ENCODE results near the gene FLII. TPM values are rescaled to one million over a fixed set of nuclear protein-coding genes. Genes with fewer than 3 reads are reported as not detected.
A peak's percentile ranks its signal among the peaks of the same experiment; 100 is the strongest.
"Not testable (repeated sequence)": the region's sequence is repeated elsewhere in the genome, so short reads cannot be mapped to it uniquely, and the experiment has no call there.

FLII gene
- total RNA-seq (100 to 1,000 TPM; 318 to 327 TPM), polyA plus RNA-seq (100 to 1,000 TPM in 2 of 3 donors, 10 to 100 TPM in 1; 81.2 to 180 (median 100) TPM), total RNA-seq (168 to 291 (median 218) reads per million in 6 experiments)

DNA sequence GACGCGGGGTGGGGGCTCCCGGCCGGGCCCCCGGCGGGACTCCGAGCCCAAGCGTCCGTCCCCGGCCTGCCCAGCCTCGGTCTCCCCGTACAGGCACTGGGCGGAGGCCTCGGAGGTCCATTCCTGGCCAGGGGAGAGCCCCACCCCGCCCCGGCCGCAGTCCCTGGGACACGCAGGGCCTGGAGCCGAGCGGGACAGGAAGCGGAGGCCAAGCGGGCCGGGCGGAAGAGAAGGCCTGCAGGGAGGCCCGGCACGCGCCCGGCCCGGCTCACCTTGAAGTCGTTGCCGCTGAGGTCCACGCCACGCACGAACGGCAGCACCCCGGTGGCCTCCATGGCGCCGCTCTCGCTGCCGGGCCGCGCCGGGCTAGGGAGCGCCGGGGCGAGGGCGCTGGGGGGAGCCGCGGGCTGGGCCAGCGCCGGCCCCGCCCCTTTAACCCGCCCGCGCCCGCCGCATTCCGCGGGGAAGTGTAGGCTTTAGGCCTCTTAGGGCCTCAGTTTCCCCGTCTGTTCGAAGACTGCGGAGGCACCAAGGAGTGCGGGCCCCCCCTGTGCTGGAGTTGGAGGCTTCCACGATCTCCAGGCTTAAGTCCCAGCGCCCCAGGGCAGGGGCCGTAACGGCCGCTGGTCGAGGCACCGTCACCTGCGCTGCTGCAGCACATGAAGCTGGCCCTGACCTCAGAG lies at the start of gene FLII:
Gene FLII (minus strand): TSS at position 383 of the 683 bp plus-strand sequence. CDS start 48 bp downstream, at position 335.
- Mint-ChIP-seq H3K4me3 (peak within 1 kb of the TSS; percentile 93 to 98 (median 96)), H3K9me3 (no peaks in the 10 kb centered on the region), H3K36me3 (peaks cover 0 to 27% (median 5%) of the 10 kb centered on the region in 3 donors), H3K4me1 (peaks cover 18 to 59% (median 56%) of the 10 kb centered on the region in 4 donors), H3K27ac (peak within 1 kb of the TSS; percentile 86 to 99 (median 94)), H3K27me3 (no peaks in the 10 kb centered on the region)
- ATAC-seq: peak; percentile 35 to 43
- POLR2A ChIA-PET: interaction anchor here (0.6 to 4.1 kb wide), 7 partner anchors 10 to 1081 kb away, joined by 3 to 20 read pairs (median 3); partner anchors contain the start of genes ALKBH5, SMCR8 and TOP3A
- peak in 8 of 10 donors; percentile 37 to 62 (median 50) for DNase-seq

DNA sequence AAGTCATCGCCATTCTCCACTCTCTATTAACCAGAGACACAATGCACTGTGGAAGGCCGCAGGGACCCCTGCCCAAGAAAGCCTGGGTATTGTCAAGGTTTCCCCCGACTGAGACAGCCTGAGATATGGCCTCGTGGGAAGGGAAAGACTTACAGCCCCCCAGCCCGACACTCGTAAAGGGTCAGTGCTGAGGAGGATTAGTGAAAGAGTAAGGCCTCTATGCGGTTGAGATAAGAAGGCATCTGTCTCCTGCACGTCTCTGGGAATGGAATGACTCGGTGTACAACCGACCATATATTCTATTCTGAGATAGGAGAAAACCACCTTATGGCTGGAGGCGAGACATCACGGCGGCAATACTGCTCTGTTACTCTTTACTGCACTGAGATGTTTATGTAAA lies 44.7 kb upstream of the FLII start:
- H3K4me3 Mint-ChIP-seq, DNase-seq, POLR2A ChIA-PET, ATAC-seq, H3K4me1 Mint-ChIP-seq, H3K27ac Mint-ChIP-seq, H3K27me3 Mint-ChIP-seq, H3K9me3 Mint-ChIP-seq: not testable (repeated sequence)
- H3K36me3 Mint-ChIP-seq: peaks cover 4 to 83% (median 27%) of the 10 kb centered on the region in 3 donors

DNA sequence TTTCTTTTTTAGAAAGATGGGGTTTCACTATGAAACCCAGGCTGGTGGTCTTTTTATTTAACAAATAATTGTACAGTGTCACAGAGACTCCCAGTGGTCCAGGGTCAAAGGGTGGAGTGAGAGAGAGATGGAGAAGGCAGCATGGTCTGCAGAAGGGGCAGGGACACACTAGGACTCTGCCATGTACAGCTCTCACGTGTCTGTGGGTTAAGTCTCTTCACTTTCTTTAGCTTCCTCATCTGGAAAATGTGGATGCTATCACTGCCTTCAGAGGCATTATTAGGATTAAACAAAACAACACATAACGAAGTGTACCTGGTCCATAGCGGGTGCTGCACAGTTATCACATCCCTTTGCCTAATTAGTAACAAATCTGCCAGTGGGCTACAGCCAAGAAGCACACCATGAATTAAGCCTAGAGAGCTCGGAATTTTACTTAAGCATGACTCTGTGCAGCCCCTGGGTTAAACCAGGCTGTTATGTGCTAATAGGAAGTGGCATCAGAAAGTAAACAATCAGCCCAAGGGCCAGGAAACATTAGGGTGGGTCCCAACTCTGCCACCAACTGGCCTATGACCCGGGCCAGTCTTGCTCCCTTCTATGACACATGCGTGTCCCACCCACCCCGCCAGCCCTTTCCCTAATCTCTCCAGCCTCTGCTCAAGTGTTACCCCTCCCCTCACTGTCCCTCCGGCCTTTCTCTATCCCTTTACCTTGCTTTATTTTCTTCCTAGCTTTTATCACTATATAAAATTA lies 42.4 kb upstream of the FLII start:
- H3K36me3 Mint-ChIP-seq: peaks cover 4 to 71% (median 22%) of the 10 kb centered on the region in 3 donors
- POLR2A ChIA-PET: no interaction called here
- peak overlapping the region in 1 of 10 donors; percentile 16 for H3K4me3 Mint-ChIP-seq
- H3K9me3 Mint-ChIP-seq: no peaks in the 10 kb centered on the region
- DNase-seq (no peak), ATAC-seq (no peak)
- H3K27ac Mint-ChIP-seq: peak overlapping the region in 3 of 10 donors; percentile 29 to 53 (median 35)
- no peaks in the 10 kb centered on the region for H3K27me3 Mint-ChIP-seq
- peaks cover 0 to 6% (median 0%) of the 10 kb centered on the region in 4 donors for H3K4me1 Mint-ChIP-seq

DNA sequence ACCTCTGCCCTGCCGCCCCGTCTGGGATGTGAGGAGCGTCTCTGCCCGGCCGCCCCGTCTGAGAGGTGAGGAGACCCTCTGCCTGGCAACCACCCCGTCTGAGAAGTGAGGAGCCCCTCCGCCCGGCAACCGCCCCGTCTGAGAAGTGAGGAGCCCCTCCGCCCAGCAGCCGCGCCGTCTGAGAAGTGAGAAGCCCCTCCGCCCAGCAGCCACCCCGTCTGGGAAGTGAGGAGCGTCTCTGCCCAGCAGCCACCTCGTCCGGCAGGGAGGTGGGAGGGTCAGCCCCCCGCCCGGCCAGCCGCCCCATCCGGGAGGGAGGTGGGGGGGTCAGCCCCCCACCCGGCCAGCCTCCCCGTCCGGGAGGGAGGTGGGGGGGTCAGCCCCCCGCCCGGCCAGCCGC lies 39.5 kb upstream of the FLII start:
- H3K36me3 Mint-ChIP-seq: peaks cover 4 to 62% (median 16%) of the 10 kb centered on the region in 3 donors
- H3K4me1 Mint-ChIP-seq, H3K4me3 Mint-ChIP-seq, DNase-seq, H3K27me3 Mint-ChIP-seq, H3K9me3 Mint-ChIP-seq, H3K27ac Mint-ChIP-seq, ATAC-seq, POLR2A ChIA-PET: not testable (repeated sequence)

DNA sequence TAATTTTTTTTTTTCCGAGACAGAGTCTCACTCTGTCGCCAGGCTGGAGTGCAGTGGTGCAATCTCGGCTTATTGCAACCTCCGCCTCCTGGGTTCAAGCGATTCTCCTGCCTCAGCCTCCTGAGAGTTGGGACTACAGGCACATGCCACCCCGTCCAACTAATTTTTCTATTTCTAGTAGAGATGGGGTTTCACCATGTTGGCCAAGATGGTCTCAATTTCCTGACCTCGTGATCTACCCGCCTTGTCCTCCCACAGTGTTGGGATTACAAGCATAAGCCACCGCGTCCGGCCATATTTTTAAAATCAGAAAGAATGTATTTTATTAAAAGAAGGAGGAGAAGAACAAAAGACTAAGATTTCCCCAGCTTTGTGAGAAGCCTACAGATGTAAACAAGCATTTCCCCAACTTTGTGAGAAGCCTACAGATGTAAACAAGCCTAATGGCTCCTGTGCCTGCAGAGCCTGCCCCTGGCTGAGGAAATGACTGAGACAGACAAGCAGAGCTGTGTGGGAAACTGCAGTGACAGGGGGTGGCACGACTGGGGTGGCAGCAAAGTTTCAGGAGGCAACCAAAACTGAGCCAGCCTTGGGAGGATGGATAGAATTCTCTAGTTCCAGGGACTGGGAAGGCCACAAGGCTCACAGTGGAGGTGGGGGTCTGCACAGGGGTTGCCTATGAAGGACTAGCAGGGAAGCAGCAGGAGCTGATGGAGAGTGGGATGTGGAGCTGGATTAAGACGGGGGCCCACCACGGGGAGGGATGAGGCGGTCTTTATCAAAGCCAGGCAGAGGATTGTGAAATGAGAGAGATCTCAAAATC lies 33.4 kb upstream of the FLII start:
- Mint-ChIP-seq H3K27me3 (no peaks in the 10 kb centered on the region), H3K27ac (peak overlapping the region in 1 of 10 donors; percentile 41), H3K4me3 (no peak overlapping the region), H3K36me3 (peaks cover 0 to 77% (median 21%) of the 10 kb centered on the region in 3 donors), H3K4me1 (peaks cover 0 to 5% (median 1%) of the 10 kb centered on the region in 4 donors), H3K9me3 (no peaks in the 10 kb centered on the region)
- no peak for DNase-seq
- ATAC-seq: no peak
- POLR2A ChIA-PET: no interaction called here

DNA sequence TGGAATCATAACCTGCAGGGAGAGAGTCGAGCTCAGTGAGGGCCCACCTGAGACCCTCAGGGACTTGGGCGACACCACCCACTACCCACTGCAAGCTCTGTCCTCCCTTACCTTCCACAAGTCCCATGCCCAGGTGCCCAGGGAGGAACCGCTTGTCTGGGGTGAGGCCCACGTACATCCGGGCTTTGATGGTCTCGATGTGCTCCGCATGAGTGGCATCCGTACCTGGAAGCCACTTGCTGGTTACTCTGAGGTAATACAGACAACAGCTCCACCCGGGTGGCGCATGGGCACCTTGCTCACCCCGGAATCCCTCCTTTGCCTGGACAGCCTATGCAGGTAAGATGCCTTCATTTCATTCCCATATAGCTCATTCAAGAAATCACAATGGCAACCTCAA lies 26.8 kb upstream of the FLII start:
- H3K4me1 Mint-ChIP-seq: peaks cover 0 to 4% (median 0%) of the 10 kb centered on the region in 4 donors
- no peaks in the 10 kb centered on the region for H3K9me3 Mint-ChIP-seq
- no peaks in the 10 kb centered on the region for H3K27me3 Mint-ChIP-seq
- POLR2A ChIA-PET: no interaction called here
- ATAC-seq (no peak), DNase-seq (no peak)
- peaks cover 0 to 93% (median 28%) of the 10 kb centered on the region in 3 donors for H3K36me3 Mint-ChIP-seq
- H3K27ac Mint-ChIP-seq: peak overlapping the region in 1 of 10 donors; percentile 68
- H3K4me3 Mint-ChIP-seq: no peak overlapping the region

DNA sequence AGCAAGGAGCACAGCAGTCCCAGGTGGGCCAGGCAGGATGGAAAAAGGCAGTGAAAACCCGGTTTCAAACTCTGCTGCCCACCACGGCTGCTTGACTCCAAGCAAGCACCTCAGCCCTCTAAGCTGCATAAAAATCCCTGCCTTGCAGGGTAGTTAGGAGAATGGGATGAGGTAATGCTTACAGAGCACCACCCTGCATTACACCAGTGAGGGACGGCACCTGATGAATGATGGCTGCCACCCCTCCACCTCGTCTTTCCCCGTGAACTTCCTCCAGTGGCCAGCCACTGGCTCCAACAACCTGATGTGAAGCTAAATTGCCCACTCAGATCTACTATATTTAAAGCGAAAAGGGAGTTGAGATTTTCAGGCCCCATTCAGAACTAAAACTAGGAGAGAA lies 23.2 kb upstream of the FLII start:
- POLR2A ChIA-PET: no interaction called here
- ATAC-seq (no peak), DNase-seq (no peak)
- no peak overlapping the region for H3K4me3 Mint-ChIP-seq
- no peaks in the 10 kb centered on the region for H3K27me3 Mint-ChIP-seq
- H3K9me3 Mint-ChIP-seq: no peaks in the 10 kb centered on the region
- H3K4me1 Mint-ChIP-seq: peaks cover 0 to 2% (median 0%) of the 10 kb centered on the region in 4 donors
- peaks cover 0 to 89% (median 14%) of the 10 kb centered on the region in 3 donors for H3K36me3 Mint-ChIP-seq
- H3K27ac Mint-ChIP-seq: peak overlapping the region in 3 of 10 donors; percentile 25 to 69 (median 44)

DNA sequence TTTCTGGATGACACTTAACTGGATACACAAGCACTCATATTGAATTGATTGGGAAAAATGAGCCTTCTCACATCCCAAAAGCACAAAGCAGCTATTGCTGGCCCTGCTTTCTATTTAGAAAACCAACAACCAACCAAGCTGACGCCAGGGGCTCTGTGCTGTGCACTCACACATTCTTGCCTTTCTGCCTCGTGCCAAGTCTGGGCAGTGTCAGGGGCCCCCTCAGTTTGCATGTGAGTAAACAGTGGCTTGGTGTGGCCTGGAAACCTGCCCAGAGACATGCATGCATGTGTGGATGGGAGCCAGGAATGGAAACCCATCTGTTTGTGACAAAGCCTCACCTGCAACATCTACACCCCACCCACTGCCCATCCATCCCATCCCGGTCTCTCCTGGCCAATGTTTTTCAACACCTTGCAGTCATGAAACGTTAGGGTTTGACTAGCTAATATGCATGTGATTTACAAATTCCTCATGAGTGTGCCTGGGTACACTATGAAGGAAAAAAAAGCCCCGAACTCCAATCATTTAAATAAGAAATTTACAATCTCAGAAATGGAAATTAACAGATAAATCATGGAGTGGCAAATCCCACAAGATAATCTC lies 22.3 kb upstream of the FLII start:
- Mint-ChIP-seq H3K4me3 (no peak overlapping the region), H3K27ac (no peak overlapping the region), H3K4me1 (peaks cover 0 to 2% (median 0%) of the 10 kb centered on the region in 4 donors), H3K36me3 (peaks cover 0 to 85% (median 10%) of the 10 kb centered on the region in 3 donors), H3K9me3 (no peaks in the 10 kb centered on the region), H3K27me3 (no peaks in the 10 kb centered on the region)
- no peak for ATAC-seq
- POLR2A ChIA-PET: no interaction called here
- DNase-seq: no peak

DNA sequence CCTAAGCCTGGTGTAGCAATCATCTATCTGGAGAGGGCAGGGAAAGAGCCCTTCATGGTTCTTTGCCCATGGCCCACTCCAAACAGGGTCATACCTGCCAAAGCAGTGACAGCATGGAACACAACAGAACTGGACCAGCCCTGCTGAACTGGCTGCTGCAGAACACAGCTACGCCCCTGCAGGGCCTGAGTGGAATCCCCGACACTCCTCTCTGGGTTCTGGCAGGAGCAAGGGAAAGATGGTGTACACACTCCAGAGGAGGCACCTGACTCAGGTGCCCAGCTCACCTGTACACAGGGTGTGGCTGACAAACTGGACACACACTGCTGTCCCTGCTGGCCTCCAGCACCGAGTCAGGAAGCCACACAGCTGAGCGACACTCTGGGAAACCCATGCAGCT lies 21.7 kb upstream of the FLII start:
- no peak for ATAC-seq
- Mint-ChIP-seq H3K4me3 (no peak overlapping the region), H3K27me3 (no peaks in the 10 kb centered on the region), H3K4me1 (no peaks in the 10 kb centered on the region), H3K36me3 (peaks cover 0 to 78% (median 10%) of the 10 kb centered on the region in 3 donors), H3K9me3 (no peaks in the 10 kb centered on the region), H3K27ac (no peak overlapping the region)
- DNase-seq: no peak
- POLR2A ChIA-PET: no interaction called here

DNA sequence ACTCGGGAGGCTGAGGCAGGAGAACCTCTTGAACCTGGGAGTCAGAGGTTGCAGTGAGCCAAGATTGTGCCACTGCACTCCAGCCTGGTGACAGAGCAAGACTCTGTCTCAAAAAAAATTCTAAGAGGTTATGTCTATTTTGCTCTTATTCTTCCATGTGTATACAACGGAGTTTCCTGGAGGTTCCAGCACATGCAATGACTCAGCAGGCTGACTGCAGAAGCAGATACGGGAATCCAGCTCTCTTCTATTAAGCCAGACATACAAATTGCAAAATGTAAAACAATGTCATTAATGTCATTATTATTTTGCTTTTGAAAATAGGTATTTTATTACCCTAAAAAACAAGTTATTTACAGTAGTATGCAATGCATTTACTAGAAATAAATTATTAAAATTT lies 20.3 kb upstream of the FLII start:
- Mint-ChIP-seq H3K4me3 (no peak overlapping the region), H3K9me3 (no peaks in the 10 kb centered on the region), H3K4me1 (no peaks in the 10 kb centered on the region), H3K27me3 (no peaks in the 10 kb centered on the region), H3K27ac (no peak overlapping the region), H3K36me3 (peaks cover 0 to 70% (median 6%) of the 10 kb centered on the region in 3 donors)
- ATAC-seq (no peak), DNase-seq (no peak)
- POLR2A ChIA-PET: no interaction called here

DNA sequence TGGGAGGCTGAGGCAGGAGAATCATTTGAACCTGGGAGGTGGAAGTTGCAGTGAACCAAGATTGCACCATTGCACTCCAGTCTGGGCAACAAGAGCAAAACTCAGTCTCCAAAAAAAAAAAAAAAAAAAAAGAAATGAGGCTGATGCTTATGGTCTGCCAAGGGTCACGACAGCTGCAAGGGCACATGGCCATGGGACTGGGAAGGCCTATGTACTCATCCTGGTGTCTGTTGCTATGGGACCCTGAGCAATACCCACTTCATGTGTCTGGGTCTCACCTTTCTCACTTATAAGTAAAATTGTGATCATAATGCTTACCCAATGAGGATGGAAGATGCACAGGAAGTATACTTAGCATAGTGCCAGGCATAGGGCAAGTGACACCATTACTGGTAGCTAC lies 18.5 kb upstream of the FLII start:
- DNase-seq (no peak), ATAC-seq (no peak)
- POLR2A ChIA-PET: interaction anchor here (0.6 to 0.7 kb wide), 2 partner anchors 17 to 1607 kb away, joined by 4 to 9 read pairs; no protein-coding TSS in a partner anchor
- H3K4me3 Mint-ChIP-seq: no peak overlapping the region
- H3K27me3 Mint-ChIP-seq: no peaks in the 10 kb centered on the region
- peaks cover 0 to 2% (median 0%) of the 10 kb centered on the region in 4 donors for H3K4me1 Mint-ChIP-seq
- peak overlapping the region in 1 of 10 donors; percentile 18 for H3K27ac Mint-ChIP-seq
- peaks cover 0 to 62% (median 0%) of the 10 kb centered on the region in 3 donors for H3K36me3 Mint-ChIP-seq
- no peaks in the 10 kb centered on the region for H3K9me3 Mint-ChIP-seq

Data from naive thymus-derived CD8-positive, alpha-beta T cell (primary cell).